Osteoblast (primary cell): ENCODE results near the gene TEDDM1. TPM values are rescaled to one million over a fixed set of nuclear protein-coding genes. Genes with fewer than 3 reads are reported as not detected.

ENCODE experiments used
- DNase-seq: peaks from one replicate; pipeline ENCODE4 v3.0.0; 2011; ENCODE audit warnings: low spot score, mixed read lengths; ENCODE audit not compliant: insufficient read length; ENCODE audit errors: missing footprints
- H2AFZ ChIP-seq: 2 replicates; pipeline ENCODE4 v1.6.0; 2011; ENCODE audit warnings: mild to moderate bottlenecking, low read length
- H3K27ac ChIP-seq: 2 replicates; pipeline ENCODE4 v1.5.1; 2011; ENCODE audit warnings: mild to moderate bottlenecking, low read depth, low read length, moderate library complexity
- H3K27me3 ChIP-seq: 2 replicates; pipeline ENCODE4 v1.6.0; 2012; ENCODE audit warnings: mild to moderate bottlenecking, control low read depth, inconsistent platforms, low read length, moderate library complexity; ENCODE audit not compliant: insufficient read depth
- H3K36me3 ChIP-seq: 2 replicates; pipeline ENCODE4 v1.5.1; 2011; ENCODE audit warnings: mild to moderate bottlenecking, low read length, control low read depth, moderate library complexity; ENCODE audit not compliant: insufficient read depth
- H3K4me1 ChIP-seq: 2 replicates; pipeline ENCODE4 v1.5.1; 2011; ENCODE audit warnings: mild to moderate bottlenecking, low read length, control low read depth, moderate library complexity; ENCODE audit not compliant: insufficient read depth
- H3K4me2 ChIP-seq: 2 replicates; pipeline ENCODE4 v1.6.0; 2011; ENCODE audit warnings: mild to moderate bottlenecking, low read length; ENCODE audit not compliant: insufficient read depth
- H3K4me3 ChIP-seq: fragments of 200-600 bp; sonication (generic); 3 replicates; pipeline ENCODE4 v1.5.1; 2012; ENCODE audit warnings: mild to moderate bottlenecking, low read length, inconsistent platforms; ENCODE audit not compliant: insufficient read depth
- H3K79me2 ChIP-seq: 2 replicates; pipeline ENCODE4 v1.6.0; 2012; ENCODE audit warnings: mild to moderate bottlenecking, low read length, control low read depth, inconsistent platforms; ENCODE audit not compliant: insufficient read depth
- H3K9me3 ChIP-seq: 2 replicates; pipeline ENCODE4 v1.5.1; 2011; ENCODE audit warnings: low read depth, low read length, control low read depth
- H4K20me1 ChIP-seq: 2 replicates; pipeline ENCODE4 v1.6.0; 2012; ENCODE audit warnings: mild to moderate bottlenecking, low read length, control low read depth; ENCODE audit not compliant: insufficient read depth
- CTCF ChIP-seq: IDR thresholded peaks from 2 replicates; pipeline ENCODE4 v1.5.1; 2011; ENCODE audit warnings: mild to moderate bottlenecking, low read depth, low read length, moderate library complexity; ENCODE audit errors: extremely low read depth
- total RNA-seq: library from RNA; depleted of rRNA; stranded (reverse); fragments of >200 nt; gene quantifications from 2 replicates; pipeline ENCODE4 v1.2.3, GENCODE V29; 2012

Gene TEDDM1
- total RNA-seq, 1 donor: not detected

- peaks cover 2% of the 10 kb centered on the region for H3K36me3 ChIP-seq
- no peaks in the 10 kb centered on the region for H4K20me1 ChIP-seq
- H3K4me2 ChIP-seq: no peak overlapping the region
- no peaks in the 10 kb centered on the region for H3K4me1 ChIP-seq
- H3K4me3 ChIP-seq: no peak overlapping the region
- H2AFZ ChIP-seq: no peak overlapping the region
- no peak overlapping the region for H3K27ac ChIP-seq
- no peaks in the 10 kb centered on the region for H3K9me3 ChIP-seq
- TF ChIP-seq CTCF: no peak
- no peak for DNase-seq
- no peaks in the 10 kb centered on the region for H3K27me3 ChIP-seq
- no peaks in the 10 kb centered on the region for H3K79me2 ChIP-seq
These were observed 23.4 kb downstream of the TEDDM1 start for GRCh38 chr1:182376936-182377574.

DNA sequence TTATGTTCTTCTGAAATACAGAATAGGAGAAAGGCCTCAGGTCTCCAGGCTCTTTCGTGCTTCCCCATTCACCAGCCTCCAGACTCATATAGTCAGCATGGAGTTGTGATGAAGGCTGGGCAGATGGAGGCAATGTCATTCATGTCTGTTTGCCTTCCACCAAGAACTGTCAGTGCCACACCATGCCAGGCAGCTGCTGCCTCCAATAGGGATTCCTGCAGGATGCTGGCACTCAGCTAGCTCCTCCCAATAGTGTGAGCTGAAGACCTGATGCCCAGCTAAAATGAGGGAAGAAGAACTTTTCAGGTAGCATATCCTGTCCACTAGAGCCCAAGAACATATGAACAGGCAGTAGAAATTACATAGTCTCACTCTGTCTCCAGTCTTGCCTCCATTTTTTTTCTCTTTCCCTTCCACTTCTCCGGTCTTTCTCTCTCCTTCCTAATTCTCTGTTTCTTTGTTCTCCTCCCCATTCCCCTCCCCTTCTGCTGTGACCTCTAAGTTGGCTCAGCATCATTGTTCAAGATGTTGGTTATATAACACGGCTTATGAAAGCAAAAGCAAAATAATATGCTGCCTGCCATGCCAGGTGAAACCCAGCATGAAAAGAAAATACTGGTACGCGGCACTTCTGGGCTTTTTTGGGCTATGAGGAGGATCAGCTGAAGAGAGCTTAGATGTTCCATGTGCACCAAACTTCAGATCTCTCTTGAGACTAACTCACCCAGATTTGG is 26.2 kb downstream of the TEDDM1 start:
- Histone ChIP-seq H3K4me1 (no peaks in the 10 kb centered on the region), H2AFZ (no peak overlapping the region), H4K20me1 (no peaks in the 10 kb centered on the region), H3K4me2 (no peak overlapping the region), H3K79me2 (no peaks in the 10 kb centered on the region), H3K36me3 (no peaks in the 10 kb centered on the region), H3K27ac (no peak overlapping the region), H3K4me3 (no peak overlapping the region), H3K27me3 (no peaks in the 10 kb centered on the region), H3K9me3 (no peaks in the 10 kb centered on the region)
- TF ChIP-seq CTCF: no peak
- no peak for DNase-seq

DNA sequence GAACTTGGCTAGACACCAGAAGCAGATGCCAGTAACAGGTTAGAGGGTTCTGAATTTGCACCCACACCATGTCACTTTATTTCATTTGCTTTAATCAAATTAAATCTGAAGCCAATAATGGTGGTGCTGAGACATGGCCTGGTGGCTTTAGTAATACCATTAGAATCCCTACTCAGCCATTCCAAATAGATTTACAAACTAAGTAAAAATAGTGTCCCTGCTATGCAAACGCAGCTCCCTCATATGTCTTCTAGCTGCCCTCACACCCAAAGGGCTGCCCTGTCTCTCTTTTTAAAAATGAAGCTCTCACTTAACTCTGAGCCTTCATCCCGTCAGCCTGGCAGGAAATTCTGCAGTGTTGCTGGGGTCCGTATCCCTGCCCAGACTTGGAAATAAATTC is 29.9 kb downstream of the TEDDM1 start:
- Histone ChIP-seq H4K20me1 (no peaks in the 10 kb centered on the region), H3K27me3 (peaks cover 3% of the 10 kb centered on the region), H3K36me3 (no peaks in the 10 kb centered on the region), H3K4me2 (no peak overlapping the region), H2AFZ (no peak overlapping the region), H3K27ac (no peak overlapping the region), H3K9me3 (no peaks in the 10 kb centered on the region), H3K79me2 (no peaks in the 10 kb centered on the region), H3K4me3 (no peak overlapping the region), H3K4me1 (no peaks in the 10 kb centered on the region)
- DNase-seq: no peak
- TF ChIP-seq CTCF: no peak

- H3K27me3 ChIP-seq: peaks cover 3% of the 10 kb centered on the region
- TF ChIP-seq CTCF: no peak
- H3K4me1 ChIP-seq: no peaks in the 10 kb centered on the region
- no peaks in the 10 kb centered on the region for H3K79me2 ChIP-seq
- no peaks in the 10 kb centered on the region for H3K36me3 ChIP-seq
- no peak overlapping the region for H3K4me2 ChIP-seq
- no peak overlapping the region for H2AFZ ChIP-seq
- no peaks in the 10 kb centered on the region for H4K20me1 ChIP-seq
- DNase-seq: no peak
- no peak overlapping the region for H3K27ac ChIP-seq
- no peaks in the 10 kb centered on the region for H3K9me3 ChIP-seq
- no peak overlapping the region for H3K4me3 ChIP-seq
These were observed 31.6 kb downstream of the TEDDM1 start for GRCh38 chr1:182368903-182369302.
